Measurements from ENCODE around the gene PIP5KL1.

The PIP5KL1 gene

GRCh38 chr9:127979015-127979332, 48.4 kb upstream of the PIP5KL1 start:
- ATAC-seq: no peak; the same call in 2 of the 3 replicates
- TF ChIP-seq PPARA (CRISPR knock-in tag; IDR thresholded peaks at IDR 0.05; ENCODE audit: borderline replicate concordance) (no peak), CREB5 (CRISPR knock-in tag; IDR thresholded peaks at IDR 0.05; ENCODE audit: low read depth) (no peak), SNAI2 (CRISPR knock-in tag; IDR thresholded peaks at IDR 0.05) (no peak), POU6F1 (CRISPR knock-in tag; IDR thresholded peaks at IDR 0.05; ENCODE audit: borderline replicate concordance, low read depth) (no peak), GLIS3 (CRISPR knock-in tag; IDR thresholded peaks at IDR 0.05) (no peak), OSR1 (CRISPR knock-in tag; IDR thresholded peaks at IDR 0.05) (no peak), ISL1 (CRISPR knock-in tag; IDR thresholded peaks at IDR 0.05) (no peak), TCF4 (CRISPR knock-in tag; IDR thresholded peaks at IDR 0.05; ENCODE audit: borderline replicate concordance) (no peak)

GRCh38 chr9:127977884-127978647, 47.5 kb upstream of the PIP5KL1 start:
- no peak; the same call in 2 of the 3 replicates for ATAC-seq
- TF ChIP-seq SNAI2 (CRISPR knock-in tag; IDR thresholded peaks at IDR 0.05) (no peak), TCF4 (CRISPR knock-in tag; IDR thresholded peaks at IDR 0.05; ENCODE audit: borderline replicate concordance) (no peak), ZFP3 (CRISPR knock-in tag; IDR thresholded peaks at IDR 0.05) (no peak), OSR1 (CRISPR knock-in tag; IDR thresholded peaks at IDR 0.05) (no peak), TSHZ2 (CRISPR knock-in tag; IDR thresholded peaks at IDR 0.05) (no peak), ZC3H10 (CRISPR knock-in tag; IDR thresholded peaks at IDR 0.05) (no peak), ARNTL (CRISPR knock-in tag; IDR thresholded peaks at IDR 0.05; ENCODE audit: borderline replicate concordance, low read depth) (no peak), BACH2 (CRISPR knock-in tag; IDR thresholded peaks at IDR 0.05; ENCODE audit: borderline replicate concordance) (no peak), ISL1 (CRISPR knock-in tag; IDR thresholded peaks at IDR 0.05) (no peak), ESRRG (CRISPR knock-in tag; IDR thresholded peaks at IDR 0.05) (no peak), ZNF565 (CRISPR knock-in tag; conservative IDR thresholded peaks at IDR 0.05; ENCODE audit: low read depth) (no peak), POU6F1 (CRISPR knock-in tag; IDR thresholded peaks at IDR 0.05; ENCODE audit: borderline replicate concordance, low read depth) (no peak), TOX (CRISPR knock-in tag; IDR thresholded peaks at IDR 0.05; ENCODE audit: borderline replicate concordance) (no peak), CREB5 (CRISPR knock-in tag; IDR thresholded peaks at IDR 0.05; ENCODE audit: low read depth) (no peak), CSRNP3 (CRISPR knock-in tag; IDR thresholded peaks at IDR 0.05) (no peak), RARB (CRISPR knock-in tag; IDR thresholded peaks at IDR 0.05) (no peak), GLIS3 (CRISPR knock-in tag; IDR thresholded peaks at IDR 0.05) (no peak), PPARA (CRISPR knock-in tag; IDR thresholded peaks at IDR 0.05; ENCODE audit: borderline replicate concordance) (no peak), ZNF8 (CRISPR knock-in tag; IDR thresholded peaks at IDR 0.05) (no peak)

Data from SK-N-SH treated with all-trans-retinoic acid at 6 μM for 48 hours (cell line).